Nephron (organoid): ENCODE data around the gene DPH1.

ENCODE experiments used
- H3K27ac Mint-ChIP-seq, 3 experiments: 2 replicates each; pipeline ENCODE4 v1.8.0; 2020; ENCODE audit warnings: mixed read lengths in 3 of 3, mild to moderate bottlenecking in 2 of 3, moderate library complexity in 1 of 3
- H3K27me3 Mint-ChIP-seq: 2 replicates; pipeline ENCODE4 v1.8.0; 2021; ENCODE audit warnings: low read depth, mild to moderate bottlenecking, moderate library complexity, mixed read lengths
- H3K36me3 Mint-ChIP-seq: 2 replicates; pipeline ENCODE4 v1.8.0; 2020; ENCODE audit warnings: low read depth, mixed read lengths
- H3K4me1 Mint-ChIP-seq: 2 replicates; pipeline ENCODE4 v1.8.0; 2020; ENCODE audit warnings: mixed read lengths
- H3K4me3 Mint-ChIP-seq, 3 experiments: 2 replicates each; pipeline ENCODE4 v1.8.0; 2020; ENCODE audit warnings: mild to moderate bottlenecking in 3 of 3, mixed read lengths in 3 of 3, moderate library complexity in 2 of 3
- H3K9me3 Mint-ChIP-seq: 2 replicates; pipeline ENCODE4 v1.8.0; 2020; ENCODE audit warnings: mixed read lengths
- CTCF ChIP-seq, 3 experiments: fragments of 200-600 bp; sonication (generic); IDR thresholded peaks; one replicate each; pipeline ENCODE4 v1.5.0; 2021; ENCODE audit warnings: antibody characterized with exemption in 3 of 3; ENCODE audit not compliant: unreplicated experiment in 3 of 3

The DPH1 gene

GRCh38 chr17:2063261-2064146 is 33.6 kb downstream of the DPH1 start:
- Mint-ChIP-seq H3K4me1 (peaks cover 81% of the 10 kb centered on the region), H3K4me3 (peak overlapping the region in 2 of 3 experiments; percentile 1 to 15), H3K27ac (peak overlapping the region; percentile 83 to 95 (median 93)), H3K36me3 (peaks cover 74% of the 10 kb centered on the region), H3K27me3 (peaks cover 33% of the 10 kb centered on the region), H3K9me3 (no peaks in the 10 kb centered on the region)
- no peak for TF ChIP-seq CTCF (IDR thresholded peaks at IDR 0.05; ENCODE audit: unreplicated experiment in 3 of 3)

GRCh38 chr17:2064147-2064489 is 34.2 kb downstream of the DPH1 start:
- peaks cover 80% of the 10 kb centered on the region for H3K36me3 Mint-ChIP-seq
- H3K9me3 Mint-ChIP-seq, result no peaks in the 10 kb centered on the region
- H3K27ac Mint-ChIP-seq, result peak overlapping the region; percentile 83 to 95 (median 93)
- peak overlapping the region in 1 of 3 experiments; percentile 1 for H3K4me3 Mint-ChIP-seq
- peaks cover 87% of the 10 kb centered on the region for H3K4me1 Mint-ChIP-seq
- no peak for TF ChIP-seq CTCF (IDR thresholded peaks at IDR 0.05; ENCODE audit: unreplicated experiment in 3 of 3)
- peaks cover 33% of the 10 kb centered on the region for H3K27me3 Mint-ChIP-seq

- H3K9me3 Mint-ChIP-seq, result no peaks in the 10 kb centered on the region
- H3K4me3 Mint-ChIP-seq, result peak overlapping the region in 2 of 3 experiments; percentile 17 to 18
- TF ChIP-seq CTCF (IDR thresholded peaks at IDR 0.05; ENCODE audit: unreplicated experiment in 3 of 3), result no peak
- H3K27ac Mint-ChIP-seq, result peak overlapping the region; percentile 83 to 95 (median 93)
- H3K4me1 Mint-ChIP-seq, result peaks cover 85% of the 10 kb centered on the region
- H3K27me3 Mint-ChIP-seq, result peaks cover 29% of the 10 kb centered on the region
- H3K36me3 Mint-ChIP-seq, result peaks cover 78% of the 10 kb centered on the region
Observed at GRCh38 chr17:2064520-2064971, 34.6 kb downstream of the DPH1 start.

GRCh38 chr17:2064980-2065785 is 35.2 kb downstream of the DPH1 start:
- peak overlapping the region; percentile 83 to 96 (median 93) for H3K27ac Mint-ChIP-seq
- peaks cover 86% of the 10 kb centered on the region for H3K4me1 Mint-ChIP-seq
- H3K27me3 Mint-ChIP-seq, result peaks cover 22% of the 10 kb centered on the region
- peak overlapping the region in 1 of 3 experiments; percentile 22 for H3K4me3 Mint-ChIP-seq
- TF ChIP-seq CTCF (IDR thresholded peaks at IDR 0.05; ENCODE audit: unreplicated experiment in 3 of 3), result peak in 2 of 3 experiments; percentile 18 to 21
- H3K36me3 Mint-ChIP-seq, result peaks cover 78% of the 10 kb centered on the region
- no peaks in the 10 kb centered on the region for H3K9me3 Mint-ChIP-seq

GRCh38 chr17:2065949-2066400 is 36.0 kb downstream of the DPH1 start:
- peaks cover 15% of the 10 kb centered on the region for H3K27me3 Mint-ChIP-seq

More at GRCh38 chr17:2065949-2066400, 36.0 kb downstream of the DPH1 start:
- TF ChIP-seq CTCF (IDR thresholded peaks at IDR 0.05; ENCODE audit: unreplicated experiment in 3 of 3), result no peak
- Mint-ChIP-seq H3K4me1 (peaks cover 83% of the 10 kb centered on the region), H3K4me3 (peak overlapping the region in 2 of 3 experiments; percentile 11 to 56), H3K36me3 (peaks cover 74% of the 10 kb centered on the region), H3K9me3 (no peaks in the 10 kb centered on the region), H3K27ac (peak overlapping the region; percentile 83 to 96 (median 93))
